ENCODE results near the gene FXYD5. TPM values are rescaled to one million over a fixed set of nuclear protein-coding genes. Genes with fewer than 3 reads are reported as not detected.
A peak's percentile ranks its signal among the peaks of the same experiment; 100 is the strongest.

The FXYD5 gene, protein sequence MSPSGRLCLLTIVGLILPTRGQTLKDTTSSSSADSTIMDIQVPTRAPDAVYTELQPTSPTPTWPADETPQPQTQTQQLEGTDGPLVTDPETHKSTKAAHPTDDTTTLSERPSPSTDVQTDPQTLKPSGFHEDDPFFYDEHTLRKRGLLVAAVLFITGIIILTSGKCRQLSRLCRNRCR
- 10 to 100 TPM; 14.9 to 18.3 TPM for total RNA-seq
- long read RNA-seq, partial matches to known transcripts, result 0 of 2 reads
- long read RNA-seq, other reads (novel, unspliced or antisense), result 0 of 2 reads

DNA sequence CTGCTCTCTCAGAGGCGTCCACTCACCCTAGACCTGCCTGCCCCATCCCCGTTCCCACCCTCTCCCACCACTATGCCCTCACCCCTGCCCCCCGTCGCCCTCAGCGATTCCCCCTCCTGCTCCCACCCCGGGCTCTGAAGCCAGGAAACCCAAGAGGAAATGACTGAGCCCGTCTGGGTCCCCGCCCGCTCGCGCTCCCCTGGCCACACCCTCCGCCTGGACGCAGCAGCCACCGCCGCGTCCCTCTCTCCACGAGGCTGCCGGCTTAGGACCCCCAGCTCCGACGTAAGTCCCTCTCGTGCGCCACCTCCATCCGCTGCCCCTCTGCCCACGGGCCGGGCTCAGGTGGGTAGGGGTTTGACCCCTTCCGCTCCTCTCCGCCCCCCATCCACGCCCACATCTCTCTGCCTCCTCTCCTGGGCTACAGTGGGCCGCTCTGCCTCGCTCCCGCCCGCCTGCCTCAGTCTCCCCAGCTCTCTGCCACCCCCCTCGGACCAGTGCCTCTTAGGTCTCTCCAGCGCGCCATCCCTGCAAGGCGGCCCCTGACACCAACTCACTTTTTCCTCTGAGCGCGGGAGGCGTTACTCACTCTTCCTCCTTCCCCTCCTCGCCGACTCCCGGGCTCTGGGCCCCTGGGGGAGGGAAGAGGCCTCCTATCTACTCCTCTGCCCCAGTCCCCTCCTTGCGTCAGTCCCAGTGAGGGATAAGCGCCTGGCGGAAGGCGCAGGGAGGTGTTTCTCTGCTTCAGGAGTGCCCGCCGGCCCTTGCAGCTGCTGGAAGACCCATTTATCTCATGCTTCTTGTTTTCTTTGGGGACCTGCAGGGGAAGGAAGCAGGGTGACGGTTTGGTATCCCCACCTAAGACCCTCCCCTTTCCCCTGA is at the start of gene FXYD5:
Gene FXYD5 (plus strand): TSS at position 211 of the 882 bp plus-strand sequence. CDS start 816 bp downstream, outside the sequence.
- peak; percentile 90 for ATAC-seq
- peak; percentile 63 to 78 for DNase-seq
- intact Hi-C loops (cut with DNase I, micrococcal nuclease), result no loop called here

DNA sequence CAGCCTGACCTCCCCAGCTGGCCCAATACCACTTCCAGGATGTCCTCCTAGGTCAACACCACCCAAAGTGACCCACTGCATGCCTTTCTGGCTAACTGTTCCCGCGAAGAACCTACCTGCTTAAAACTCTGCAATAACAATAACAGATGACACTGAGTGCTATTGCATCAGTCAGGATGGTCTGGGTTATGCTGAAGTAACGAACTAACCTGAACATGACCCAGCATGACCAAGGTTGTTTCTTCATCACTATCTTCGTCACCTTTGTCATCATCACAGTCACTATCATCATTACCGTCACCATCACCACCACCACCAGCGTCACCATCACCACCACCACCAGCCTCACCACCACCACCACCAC is 49.5 kb upstream of the FXYD5 start:
- ATAC-seq (no peak), DNase-seq (no peak)
- intact Hi-C loops (cut with DNase I, micrococcal nuclease), result no loop called here

DNA sequence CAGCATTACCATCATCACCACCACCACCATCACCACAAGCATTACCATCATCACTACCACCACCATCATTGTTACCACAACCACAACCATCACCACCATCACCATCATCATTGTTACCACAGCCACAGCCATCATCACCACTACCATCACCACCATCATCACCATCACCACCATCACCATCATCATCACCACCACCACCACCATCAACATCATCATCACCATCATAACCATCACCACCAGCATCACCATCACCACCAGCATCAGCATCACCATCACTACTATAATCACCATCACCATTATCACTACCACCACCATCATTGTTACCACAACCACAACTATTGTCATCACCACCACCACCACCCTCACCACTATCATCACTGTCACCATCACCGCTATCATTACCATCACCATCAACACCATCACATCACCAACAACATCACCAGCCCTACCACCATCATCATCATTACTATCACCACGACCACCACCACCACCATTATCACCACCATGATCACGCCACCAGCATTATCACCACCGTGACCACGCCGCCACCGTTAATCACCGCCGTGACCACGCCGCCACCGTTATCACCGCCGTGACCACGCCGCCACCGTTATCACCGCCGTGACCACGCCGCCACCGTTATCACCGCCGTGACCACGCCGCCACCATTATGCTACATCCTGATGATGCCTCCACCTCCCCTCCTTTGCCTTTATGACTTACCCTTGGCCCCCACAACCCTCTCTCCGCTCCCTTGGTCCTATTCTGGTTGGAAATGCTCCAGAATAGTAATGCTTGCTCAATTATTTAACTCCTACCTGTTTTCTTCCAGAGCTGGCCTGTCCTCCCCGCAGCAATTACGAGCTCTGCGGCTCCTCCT is 48.9 kb upstream of the FXYD5 start:
- intact Hi-C loops (cut with DNase I, micrococcal nuclease), result no loop called here
- no peak for ATAC-seq

DNA sequence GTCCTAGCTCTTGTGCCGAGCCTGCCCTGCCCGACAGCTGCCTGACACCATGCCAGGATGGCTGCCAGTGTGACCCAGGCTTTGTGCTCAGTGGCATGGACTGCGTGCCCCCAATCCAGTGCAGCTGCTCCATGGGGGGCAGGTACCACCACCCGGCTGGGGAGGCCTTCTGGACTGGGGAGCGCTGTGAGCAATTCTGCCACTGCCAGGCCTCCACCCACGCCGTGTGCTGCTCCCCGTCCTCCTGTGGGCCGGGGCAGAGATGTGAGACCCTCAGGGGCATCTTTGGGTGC is 48.3 kb upstream of the FXYD5 start:
- ATAC-seq (no peak), DNase-seq (no peak)
- intact Hi-C loops (cut with DNase I, micrococcal nuclease), result no loop called here

More for the DNA sequence above, 48.9 kb upstream of the FXYD5 start:
- no peak for DNase-seq

DNA sequence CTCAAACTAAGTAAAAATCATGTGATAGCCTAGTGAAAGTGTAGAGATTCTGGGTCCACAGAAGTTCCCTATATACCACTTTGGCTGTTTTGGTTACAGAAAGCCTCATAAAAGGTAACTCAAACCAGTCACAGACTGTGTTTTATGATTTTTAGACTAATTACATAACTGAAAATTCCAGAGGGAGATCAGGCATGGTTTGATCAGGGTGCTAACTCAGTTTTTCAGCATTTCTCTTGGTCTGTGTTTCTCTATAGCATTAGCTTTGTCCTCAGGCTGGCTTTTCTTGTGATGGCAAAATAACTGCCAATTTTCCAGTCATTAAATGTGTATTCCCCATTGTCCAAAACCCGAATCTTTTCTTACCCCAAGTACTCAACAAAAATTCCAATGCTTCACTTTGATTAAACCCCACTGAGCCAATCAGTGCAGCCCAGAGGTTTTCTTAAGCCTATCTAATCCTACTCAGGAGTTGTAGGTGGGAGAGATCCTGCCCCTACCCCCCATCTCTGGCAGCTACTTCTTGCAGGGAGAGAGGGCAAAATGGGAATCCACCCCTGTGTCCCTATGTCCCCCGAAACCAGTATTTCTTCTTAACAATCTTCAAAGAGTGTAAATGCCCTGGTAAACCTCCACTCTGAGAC is 47.5 kb upstream of the FXYD5 start:
- intact Hi-C loops (cut with DNase I, micrococcal nuclease), result no loop called here
- DNase-seq (no peak), ATAC-seq (no peak)

DNA sequence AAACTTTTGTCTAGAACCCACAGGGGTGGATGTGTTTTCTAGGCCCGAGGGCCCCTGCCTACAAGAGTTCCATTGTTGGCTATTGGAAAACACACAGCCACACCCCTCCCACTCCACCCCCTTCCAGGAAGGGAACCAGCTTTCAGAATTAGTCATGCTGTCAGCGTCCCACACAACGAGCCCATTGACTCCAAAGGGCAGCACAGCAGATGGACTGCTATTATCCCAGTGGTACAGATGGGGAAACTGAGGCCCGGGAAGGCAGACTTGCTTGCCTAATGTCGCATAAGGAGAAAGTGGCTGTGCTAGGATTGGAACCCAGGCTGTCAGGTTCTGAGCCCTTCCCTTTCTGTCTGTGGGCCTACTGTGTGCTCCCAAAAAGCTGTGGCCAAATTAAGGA is 47.0 kb upstream of the FXYD5 start:
- intact Hi-C loops (cut with DNase I, micrococcal nuclease), result no loop called here
- ATAC-seq (peak; percentile 79), DNase-seq (peak; percentile 48 to 73)

DNA sequence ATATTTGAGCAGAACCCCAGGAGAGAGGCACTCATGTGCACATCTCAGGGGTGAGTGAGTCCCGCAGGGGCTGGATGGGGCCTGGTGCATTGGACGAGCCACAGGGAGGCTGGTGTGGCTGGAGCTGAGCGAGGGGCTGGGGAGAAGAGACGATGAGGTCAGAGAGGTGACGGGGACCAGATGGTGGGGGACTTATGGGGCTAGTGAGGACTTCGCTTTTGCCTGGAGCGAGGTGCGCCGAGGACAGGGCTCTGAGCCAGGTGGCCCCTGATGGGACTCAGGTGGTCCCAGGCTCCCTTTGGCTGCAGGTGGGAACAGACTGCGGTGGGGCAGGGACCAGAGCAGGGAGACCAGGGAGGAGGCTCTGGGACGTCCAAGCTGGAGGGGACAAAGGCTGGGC is 45.8 kb upstream of the FXYD5 start:
- ATAC-seq (no peak), DNase-seq (no peak)
- intact Hi-C loops (cut with DNase I, micrococcal nuclease), result no loop called here

DNA sequence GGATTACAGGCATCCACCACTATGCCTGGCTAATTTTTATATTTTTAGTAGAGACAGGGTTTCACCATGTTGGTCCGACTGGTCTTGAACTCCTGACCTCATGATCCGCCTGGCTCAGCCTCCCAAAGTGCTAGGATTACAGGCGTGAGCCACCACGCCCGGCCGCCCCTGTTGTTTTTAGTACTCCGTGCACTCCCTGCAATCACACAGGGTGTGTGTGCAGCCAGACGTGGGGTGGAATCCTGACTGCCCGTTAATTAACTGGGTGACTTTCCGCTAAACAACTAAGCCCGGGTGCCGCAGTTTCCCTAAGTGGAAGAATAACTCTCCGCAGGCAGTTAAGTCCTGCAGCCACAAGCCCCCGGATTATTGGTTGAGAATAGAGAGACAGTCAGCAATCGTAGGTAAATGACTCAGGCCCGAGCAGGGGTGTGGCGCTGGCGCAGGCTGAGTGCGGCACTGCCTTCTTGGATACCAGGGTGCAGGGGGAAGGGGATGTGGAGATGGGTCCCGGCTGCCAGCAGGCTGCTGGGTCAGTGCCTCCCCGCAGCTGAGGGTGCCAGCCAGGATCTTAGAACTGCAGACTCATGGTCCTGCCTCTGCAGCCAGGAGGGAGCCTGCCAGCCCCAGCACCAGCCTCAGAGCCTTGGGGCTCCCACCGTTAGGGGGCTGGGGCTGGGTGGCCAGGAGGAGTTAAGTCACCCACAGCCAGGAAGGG is 45.0 kb upstream of the FXYD5 start:
- ATAC-seq, result peak; percentile 65
- intact Hi-C loops (cut with DNase I, micrococcal nuclease), result no loop called here
- peak; percentile 63 to 69 for DNase-seq

DNA sequence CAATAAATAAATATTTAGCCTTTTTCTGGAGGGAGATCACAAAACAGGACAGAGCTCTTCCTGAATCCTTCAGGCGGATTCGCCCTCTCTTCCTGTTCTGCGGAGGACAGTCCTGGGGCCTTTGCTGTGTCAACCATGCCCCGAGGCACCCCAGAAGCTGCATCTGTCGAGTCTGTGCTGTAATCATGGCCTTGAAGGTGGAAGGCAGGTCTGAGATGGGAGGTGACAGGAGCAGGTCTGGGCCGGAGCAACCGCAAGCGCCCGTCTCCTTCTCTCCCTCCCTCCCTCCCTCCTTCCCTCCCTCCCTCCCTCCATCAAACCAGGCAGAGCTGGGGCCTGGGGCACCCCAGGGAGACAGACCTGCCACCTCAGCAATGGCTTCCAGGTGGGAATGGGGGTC is 43.6 kb upstream of the FXYD5 start:
- ATAC-seq (no peak), DNase-seq (no peak)
- intact Hi-C loops (cut with DNase I, micrococcal nuclease), result no loop called here

DNA sequence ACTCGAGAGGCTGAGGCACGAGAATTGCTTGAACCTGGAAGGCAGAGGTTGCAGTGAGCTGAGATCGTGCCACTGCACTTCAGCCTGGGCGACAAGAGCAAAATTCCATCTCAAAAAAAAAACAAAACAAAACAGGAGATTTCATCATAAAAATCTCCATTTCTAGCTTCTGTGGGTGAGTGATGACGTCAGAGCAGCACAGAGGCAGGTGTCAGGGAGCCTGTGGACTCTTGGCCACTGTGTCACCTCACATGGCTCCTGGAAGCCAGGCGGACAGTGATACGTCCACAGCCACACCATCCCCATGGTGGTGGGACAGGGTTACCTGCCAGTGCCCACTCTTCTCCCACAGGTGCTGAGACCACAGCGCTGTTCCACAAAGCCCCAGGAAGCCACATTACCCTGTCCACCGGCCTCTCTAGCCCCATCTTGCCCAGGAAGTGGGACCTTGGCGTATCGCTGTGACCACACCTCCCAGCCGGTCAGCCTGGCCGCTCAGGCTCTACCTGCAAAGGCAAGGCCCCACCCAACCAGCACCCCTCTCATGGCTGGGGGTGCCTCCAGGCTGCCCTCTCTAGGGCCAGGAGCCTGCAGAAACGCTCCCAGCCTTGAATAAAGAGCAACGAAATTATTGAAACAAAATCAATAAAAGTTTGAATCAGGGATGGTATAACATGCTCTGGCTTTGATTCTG is 41.4 kb upstream of the FXYD5 start:
- intact Hi-C loops (cut with DNase I, micrococcal nuclease), result no loop called here
- ATAC-seq, result no peak
- DNase-seq, result no peak

DNA sequence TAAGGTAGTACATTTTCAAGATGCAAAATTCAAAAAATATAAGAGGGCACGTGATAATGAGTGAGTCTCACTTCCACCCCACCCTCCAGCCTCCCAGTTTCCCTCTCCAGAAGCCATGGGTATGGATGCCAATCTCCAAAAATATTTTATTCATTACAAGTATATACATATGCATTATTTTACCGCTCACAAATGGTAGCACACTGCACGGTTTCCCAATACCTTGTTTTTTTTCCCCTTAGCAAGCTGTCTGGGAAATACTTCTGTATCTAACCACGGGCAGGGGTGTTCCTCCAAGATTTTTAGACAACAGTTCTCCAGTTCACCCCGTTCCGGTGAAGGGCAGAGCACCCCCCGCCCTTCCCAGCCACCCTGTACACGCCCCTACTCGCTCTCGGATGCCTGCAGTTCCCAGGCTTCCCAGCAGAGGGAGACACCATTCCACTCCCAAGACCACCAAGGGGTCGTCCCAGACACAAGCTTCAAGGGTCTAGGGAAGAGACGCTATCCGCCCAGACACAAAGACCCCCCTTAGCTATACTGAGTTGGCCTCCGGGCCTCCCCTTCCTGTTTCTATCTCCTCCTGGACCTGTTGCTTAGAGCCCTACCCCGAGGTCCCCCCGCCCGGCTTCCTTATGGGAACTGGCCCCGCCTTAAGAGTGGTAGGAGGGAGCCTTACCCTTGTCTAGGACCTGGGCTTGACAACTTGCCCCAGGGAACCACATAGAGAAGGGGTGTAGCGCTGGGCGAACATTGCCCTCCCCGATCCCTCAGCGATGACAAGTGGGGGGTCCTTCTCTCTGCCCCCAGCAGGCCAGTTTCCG is 40.0 kb upstream of the FXYD5 start:
- DNase-seq, result peak; percentile 85 to 86
- intact Hi-C loops (cut with DNase I, micrococcal nuclease), result no loop called here
- peak; percentile 65 for ATAC-seq

DNA sequence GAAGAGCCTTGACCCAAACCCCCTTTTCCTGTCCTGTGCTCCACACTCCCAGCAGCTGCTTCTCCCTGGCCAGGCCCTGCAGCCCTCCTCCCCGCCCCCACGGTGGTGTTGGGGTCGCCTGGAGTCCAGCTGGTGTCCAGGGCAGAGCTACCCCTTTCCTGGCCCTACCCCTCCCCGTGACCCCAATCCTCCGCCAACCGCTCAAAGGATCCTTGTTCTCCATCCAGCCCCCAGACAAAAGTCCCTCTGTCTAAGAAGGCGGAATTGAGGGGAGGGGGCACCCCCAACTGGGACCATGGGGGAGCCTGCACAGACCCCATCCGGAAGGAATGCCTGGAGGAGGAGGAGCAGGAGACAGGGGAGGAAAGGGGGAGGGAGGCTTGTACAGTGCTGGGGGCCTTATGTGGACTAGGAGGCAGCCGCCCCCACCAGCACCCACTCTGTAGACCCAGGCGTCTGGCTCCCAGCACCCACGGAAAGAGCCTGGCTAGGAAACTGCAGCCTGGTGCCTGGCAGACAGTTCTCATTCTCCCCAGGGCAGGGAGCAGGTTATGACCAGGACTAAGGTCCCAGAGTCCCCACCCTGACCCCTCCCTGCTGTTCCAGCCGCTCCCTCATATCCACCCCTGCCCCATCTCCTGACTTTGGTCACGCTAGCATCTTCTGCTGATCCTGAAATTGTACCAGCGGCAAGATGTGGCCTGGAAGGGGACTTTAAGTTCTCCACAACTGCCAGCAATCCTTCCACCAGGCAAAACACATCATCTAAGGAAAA is 39.2 kb upstream of the FXYD5 start, which contains the start of gene FXYD3:
Gene FXYD3 (plus strand): TSS at position 647 of the 775 bp plus-strand sequence. CDS start 3,554 bp downstream, outside the sequence.
- intact Hi-C loops (cut with DNase I, micrococcal nuclease), result no loop called here
- ATAC-seq (peak; percentile 68), DNase-seq (peak; percentile 80 to 88)

DNA sequence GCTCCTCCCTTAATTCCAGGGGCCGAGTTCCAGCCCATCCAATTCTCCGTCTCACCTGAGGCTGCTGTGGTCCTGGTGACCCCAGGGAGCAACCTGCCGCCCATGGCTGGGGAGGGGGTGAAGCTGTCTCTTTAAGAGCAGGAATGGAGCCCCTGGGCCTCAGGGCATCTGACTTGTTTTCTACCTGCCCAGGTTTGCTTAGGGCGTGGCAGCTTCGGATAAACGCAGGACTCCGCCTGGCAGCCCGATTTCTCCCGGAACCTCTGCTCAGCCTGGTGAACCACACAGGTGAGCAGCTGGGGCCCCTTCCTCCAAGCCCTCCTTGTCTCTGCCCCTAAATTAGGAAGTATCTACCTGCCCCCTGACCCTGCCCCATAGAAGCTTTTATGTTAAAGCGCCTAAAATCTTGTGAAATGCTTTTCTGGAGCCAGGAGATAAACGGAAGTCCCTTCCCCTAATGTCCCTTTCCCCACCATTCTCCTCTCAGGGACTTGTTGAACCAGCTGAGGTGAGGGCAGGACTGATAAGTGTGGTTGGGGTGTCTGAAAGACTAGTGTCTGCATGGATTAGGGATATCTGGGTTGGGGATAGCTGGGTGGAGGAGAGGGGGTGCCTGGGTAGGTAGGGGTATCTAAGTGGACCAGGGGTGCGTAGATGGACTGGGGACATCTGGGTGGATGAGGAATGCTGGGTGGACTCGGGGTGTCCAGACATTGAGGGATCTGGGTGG is 38.3 kb upstream of the FXYD5 start:
- intact Hi-C loops (cut with DNase I, micrococcal nuclease), result no loop called here
- peak; percentile 47 for ATAC-seq
- peak; percentile 80 to 87 for DNase-seq

DNA sequence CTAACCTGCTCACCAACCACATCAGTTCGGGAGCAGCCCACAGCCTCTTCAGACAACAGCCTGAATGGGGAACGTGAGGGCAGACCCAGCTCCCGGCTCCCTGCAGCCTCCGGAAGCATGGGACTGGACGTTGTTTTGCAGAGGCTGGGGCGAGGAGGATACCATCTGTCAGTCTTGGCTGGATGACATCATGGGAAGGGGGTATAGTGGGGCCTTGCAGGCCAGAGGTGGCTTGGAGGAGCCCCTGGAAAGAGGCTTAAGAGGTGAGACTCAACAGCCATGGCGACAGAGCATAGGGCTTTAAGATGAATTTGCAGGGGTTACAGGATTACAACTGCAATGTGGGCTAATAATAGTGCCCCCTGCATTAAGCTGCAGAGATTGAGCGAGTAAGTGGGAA is 37.4 kb upstream of the FXYD5 start:
- DNase-seq (no peak), ATAC-seq (no peak)
- intact Hi-C loops (cut with DNase I, micrococcal nuclease), result no loop called here

DNA sequence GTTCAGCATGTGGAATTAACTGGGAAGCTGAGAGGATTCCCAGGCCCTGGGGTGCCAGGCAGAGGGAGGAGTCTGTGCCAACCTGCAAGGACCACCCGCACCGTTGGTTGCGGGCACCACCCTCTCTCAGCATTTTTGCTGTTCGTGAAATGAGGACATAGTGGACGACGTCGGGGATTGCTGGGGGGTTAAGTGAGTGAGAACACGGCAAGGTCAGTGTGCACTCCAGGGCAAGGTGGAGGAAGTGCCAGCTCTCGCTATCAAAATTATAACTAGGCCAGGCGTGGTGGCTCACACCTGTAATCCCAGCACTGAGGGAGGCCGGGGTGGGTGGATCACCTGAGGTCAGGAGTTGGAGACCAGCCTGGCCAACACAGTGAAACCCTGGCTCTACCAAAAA is 36.7 kb upstream of the FXYD5 start:
- intact Hi-C loops (cut with DNase I, micrococcal nuclease), result no loop called here
- ATAC-seq (peak; percentile 14), DNase-seq (peak; percentile 51 to 55)

Data from left colon (tissue), 2 donors.